Measurements from ENCODE around the gene KIZ. TPM values are rescaled to one million over a fixed set of nuclear protein-coding genes. Genes with fewer than 3 reads are reported as not detected.

The KIZ gene
- total and polyA plus RNA-seq, 3 donors from 2014 or later = 41.4 to 76.7 (median 73.3) TPM

DNA sequence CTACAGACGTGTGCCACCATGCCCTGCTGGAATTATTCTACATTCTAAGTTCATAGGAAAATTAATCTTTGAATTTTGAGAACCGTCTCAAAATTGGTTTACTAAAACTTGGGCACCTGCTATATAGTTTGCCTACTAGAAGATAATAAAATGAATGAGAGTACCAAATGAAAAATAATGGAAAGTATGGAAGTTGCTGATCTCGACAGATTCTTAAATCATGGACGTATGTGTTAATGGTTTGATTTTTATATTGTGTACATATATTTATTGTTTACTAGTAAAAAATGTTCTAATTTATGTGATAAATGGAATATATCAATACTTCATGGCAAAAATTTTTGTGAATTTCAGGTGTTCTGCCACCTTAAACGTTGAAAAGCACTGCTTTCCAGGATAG is 60.0 kb downstream of the KIZ start:
- no peak for TF ChIP-seq POLR2A (IDR thresholded peaks at IDR 0.05)
- TF ChIP-seq, protein P1, sequence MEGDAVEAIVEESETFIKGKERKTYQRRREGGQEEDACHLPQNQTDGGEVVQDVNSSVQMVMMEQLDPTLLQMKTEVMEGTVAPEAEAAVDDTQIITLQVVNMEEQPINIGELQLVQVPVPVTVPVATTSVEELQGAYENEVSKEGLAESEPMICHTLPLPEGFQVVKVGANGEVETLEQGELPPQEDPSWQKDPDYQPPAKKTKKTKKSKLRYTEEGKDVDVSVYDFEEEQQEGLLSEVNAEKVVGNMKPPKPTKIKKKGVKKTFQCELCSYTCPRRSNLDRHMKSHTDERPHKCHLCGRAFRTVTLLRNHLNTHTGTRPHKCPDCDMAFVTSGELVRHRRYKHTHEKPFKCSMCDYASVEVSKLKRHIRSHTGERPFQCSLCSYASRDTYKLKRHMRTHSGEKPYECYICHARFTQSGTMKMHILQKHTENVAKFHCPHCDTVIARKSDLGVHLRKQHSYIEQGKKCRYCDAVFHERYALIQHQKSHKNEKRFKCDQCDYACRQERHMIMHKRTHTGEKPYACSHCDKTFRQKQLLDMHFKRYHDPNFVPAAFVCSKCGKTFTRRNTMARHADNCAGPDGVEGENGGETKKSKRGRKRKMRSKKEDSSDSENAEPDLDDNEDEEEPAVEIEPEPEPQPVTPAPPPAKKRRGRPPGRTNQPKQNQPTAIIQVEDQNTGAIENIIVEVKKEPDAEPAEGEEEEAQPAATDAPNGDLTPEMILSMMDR (IDR thresholded peaks at IDR 0.05) = no peak
- no peak for DNase-seq
- no peaks in the 10 kb centered on the region for H3K36me3 ChIP-seq (ENCODE audit: low read depth, missing control alignments)
- H3K4me1 ChIP-seq = no peaks in the 10 kb centered on the region
- no peak overlapping the region for H3K27ac ChIP-seq
- 92% methylated on average over 5 of the region's 5 CpGs for WGBS, 2 donors
- H3K9me3 ChIP-seq = no peaks in the 10 kb centered on the region
- H3K4me3 ChIP-seq = no peak overlapping the region
- no peaks in the 10 kb centered on the region for H3K27me3 ChIP-seq
- intact Hi-C loops (cut with DNase I; ENCODE audit: low total_unique reads) = no loop called here

DNA sequence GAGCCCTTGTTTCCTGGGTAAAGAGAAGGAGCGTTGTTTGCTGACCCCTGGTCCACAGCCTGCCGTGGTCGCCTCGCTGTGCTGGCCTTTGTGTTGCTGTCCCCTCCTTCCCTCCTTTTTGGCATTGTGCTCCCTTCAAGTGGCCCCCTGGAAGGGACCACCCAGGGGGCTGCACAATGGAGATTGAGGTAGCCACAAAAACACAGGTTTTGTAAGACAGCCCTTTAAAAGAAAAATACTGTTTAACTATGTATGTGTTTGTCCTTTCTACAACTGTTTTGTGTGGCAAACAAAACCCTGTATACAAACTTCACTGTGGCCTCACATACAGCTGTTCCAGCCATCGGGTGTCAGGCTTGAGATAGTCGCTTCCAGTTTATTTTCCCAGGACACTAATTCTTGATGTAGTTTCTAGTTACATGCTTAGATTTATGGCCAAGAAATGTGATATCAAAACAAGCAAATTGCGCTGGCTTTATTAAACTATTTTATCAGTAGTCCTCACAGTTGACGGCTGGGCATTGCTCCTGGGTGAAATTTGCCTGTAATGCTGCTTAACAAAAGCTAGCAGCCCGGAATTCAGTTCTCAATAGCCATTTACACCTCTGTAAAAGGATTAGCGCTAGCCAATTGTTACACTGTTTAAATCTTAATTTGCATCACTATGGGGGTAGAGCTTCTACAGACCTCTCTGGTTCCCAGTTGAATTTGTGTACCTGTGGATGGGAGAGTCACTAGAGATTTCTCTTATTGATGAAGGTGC is 64.1 kb downstream of the KIZ start:
- Histone ChIP-seq H3K27ac (no peak overlapping the region), H3K27me3 (no peaks in the 10 kb centered on the region), H3K4me1 (no peaks in the 10 kb centered on the region), H3K36me3 (ENCODE audit: low read depth, missing control alignments) (no peaks in the 10 kb centered on the region), H3K4me3 (no peak overlapping the region), H3K9me3 (no peaks in the 10 kb centered on the region)
- intact Hi-C loops (cut with DNase I; ENCODE audit: low total_unique reads) = no loop called here
- 58 to 70% methylated on average over 10 of the region's 10 CpGs for WGBS, 2 donors
- DNase-seq = no peak
- TF ChIP-seq POLR2A (IDR thresholded peaks at IDR 0.05) = no peak

DNA sequence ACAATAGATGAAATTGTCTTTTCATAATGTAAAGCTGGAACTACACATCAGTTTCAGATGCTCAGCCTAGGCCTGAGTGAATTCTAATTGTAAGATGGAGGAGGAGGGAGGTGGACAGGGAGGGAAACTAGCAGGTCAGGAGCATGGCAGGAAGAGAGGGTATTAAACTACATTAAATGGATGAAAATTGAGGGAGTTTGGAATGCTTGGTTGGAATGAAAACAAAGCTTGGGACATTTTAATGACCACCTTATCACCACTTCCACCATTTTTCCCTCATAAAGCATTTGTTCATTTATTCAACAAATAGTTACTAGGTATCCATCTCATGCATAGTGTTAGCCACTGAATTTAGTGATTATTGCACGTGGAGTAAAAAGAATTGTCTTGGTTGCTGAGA is 65.0 kb downstream of the KIZ start:
- DNase-seq = no peak
- intact Hi-C loops (cut with DNase I; ENCODE audit: low total_unique reads) = no loop called here
- H3K4me3 ChIP-seq = no peak overlapping the region
- H3K4me1 ChIP-seq = no peaks in the 10 kb centered on the region
- no peak for TF ChIP-seq POLR2A (IDR thresholded peaks at IDR 0.05)
- TF ChIP-seq, protein P1 (IDR thresholded peaks at IDR 0.05) = no peak
- 43 to 44% methylated on average over 1 of the region's 1 CpG for WGBS, 2 donors
- no peaks in the 10 kb centered on the region for H3K27me3 ChIP-seq
- H3K27ac ChIP-seq = no peak overlapping the region
- no peaks in the 10 kb centered on the region for H3K9me3 ChIP-seq
- no peaks in the 10 kb centered on the region for H3K36me3 ChIP-seq (ENCODE audit: low read depth, missing control alignments)

DNA sequence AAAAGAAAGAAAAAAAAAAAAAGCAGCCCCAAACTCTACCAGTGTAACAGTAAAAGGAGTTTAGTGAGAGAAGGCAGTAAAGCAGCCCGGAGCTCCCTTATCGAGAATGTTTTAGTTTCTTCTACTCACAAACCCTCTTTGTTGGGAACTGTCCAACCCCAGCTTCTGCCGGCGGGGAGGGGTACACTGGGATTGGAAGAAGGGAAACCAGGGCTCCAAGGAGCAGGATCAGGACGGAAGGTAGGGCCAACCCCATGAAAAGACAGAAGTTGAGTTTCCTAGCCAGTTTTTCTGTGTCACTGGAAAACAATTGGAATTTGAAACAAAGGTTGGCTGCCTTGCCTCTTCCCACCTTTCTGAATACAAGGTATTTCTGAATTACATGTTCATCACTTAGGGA is 66.0 kb downstream of the KIZ start:
- Histone ChIP-seq H3K36me3 (ENCODE audit: low read depth, missing control alignments) (no peaks in the 10 kb centered on the region), H3K4me3 (no peak overlapping the region), H3K4me1 (no peaks in the 10 kb centered on the region), H3K27ac (peak overlapping the region in 1 of 2 donors; percentile 54), H3K9me3 (no peaks in the 10 kb centered on the region), H3K27me3 (no peaks in the 10 kb centered on the region)
- intact Hi-C loops (cut with DNase I; ENCODE audit: low total_unique reads) = no loop called here
- no peak for TF ChIP-seq POLR2A (IDR thresholded peaks at IDR 0.05)
- TF ChIP-seq, protein P1 (IDR thresholded peaks at IDR 0.05) = no peak
- 38 to 55% methylated on average over 5 of the region's 5 CpGs for WGBS, 2 donors
- DNase-seq = peak; percentile 69

DNA sequence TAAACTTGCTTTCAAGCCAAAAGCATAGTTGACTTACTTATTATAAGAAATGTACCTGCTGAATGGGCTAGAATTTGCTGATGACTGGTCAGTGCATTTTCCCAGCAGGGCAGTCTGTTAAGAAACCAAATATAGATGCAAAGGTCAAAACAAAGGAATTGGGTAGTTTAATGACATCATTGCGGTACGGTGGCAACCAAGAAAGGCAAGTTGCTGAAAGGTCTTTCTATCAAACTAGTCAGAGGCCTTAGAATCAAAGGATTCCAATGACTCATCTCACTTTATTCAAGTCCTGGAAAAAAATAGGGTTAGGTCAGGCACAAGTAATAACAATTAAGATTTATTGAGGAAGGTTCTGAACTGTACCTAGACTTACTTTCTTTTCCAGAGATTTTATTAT is 76.4 kb downstream of the KIZ start:
- no peak for DNase-seq
- 91 to 96% methylated on average over 2 of the region's 2 CpGs for WGBS, 2 donors

More for the DNA sequence above, 76.4 kb downstream of the KIZ start:
- no peak overlapping the region for H3K4me3 ChIP-seq
- intact Hi-C loops (cut with DNase I; ENCODE audit: low total_unique reads) = no loop called here
- no peaks in the 10 kb centered on the region for H3K4me1 ChIP-seq
- TF ChIP-seq, protein P1 (IDR thresholded peaks at IDR 0.05) = no peak
- no peak for TF ChIP-seq POLR2A (IDR thresholded peaks at IDR 0.05)
- H3K27ac ChIP-seq = no peak overlapping the region
- no peaks in the 10 kb centered on the region for H3K36me3 ChIP-seq (ENCODE audit: low read depth, missing control alignments)
- H3K9me3 ChIP-seq = no peaks in the 10 kb centered on the region
- no peaks in the 10 kb centered on the region for H3K27me3 ChIP-seq
